Measurements from ENCODE around the gene CD209. TPM values are rescaled to one million over a fixed set of nuclear protein-coding genes. Genes with fewer than 3 reads are reported as not detected.

CD209 gene
- total RNA-seq, 1 experiment from 2014 or later = not detected

DNA sequence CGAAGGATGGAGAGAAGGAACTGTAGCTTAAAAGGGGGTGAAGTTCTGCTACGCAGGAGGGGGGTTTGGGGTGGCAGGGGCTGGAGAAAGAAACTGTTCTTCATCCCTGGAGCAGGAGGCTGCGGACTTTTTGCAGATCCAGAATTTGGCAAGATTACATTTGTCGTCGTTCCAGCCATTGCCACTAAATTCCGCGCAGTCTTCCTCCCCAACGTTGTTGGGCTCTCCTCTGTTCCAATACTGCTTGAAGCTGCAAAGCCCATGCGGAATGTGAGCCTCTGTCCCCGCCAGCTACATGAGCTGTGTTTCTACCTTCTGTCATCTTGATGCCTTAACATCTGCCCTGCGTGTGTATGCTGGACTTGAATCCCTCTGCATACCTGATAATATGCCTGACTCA, 4.3 kb downstream of the CD209 start:
- Histone ChIP-seq H4K20me1 (ENCODE audit: low read length) (no peaks in the 10 kb centered on the region), H3K27ac (ENCODE audit: low read length) (no peak overlapping the region), H2AFZ (ENCODE audit: low read length) (no peak overlapping the region), H3K36me3 (ENCODE audit: low read depth, low read length) (no peaks in the 10 kb centered on the region), H3K4me2 (ENCODE audit: low read length) (no peak overlapping the region), H3K4me1 (ENCODE audit: insufficient read depth, low read length) (no peaks in the 10 kb centered on the region), H3K79me2 (ENCODE audit: low read length) (no peaks in the 10 kb centered on the region), H3K27me3 (ENCODE audit: low read length) (peaks cover 44% of the 10 kb centered on the region), H3K9me3 (ENCODE audit: low read length) (no peaks in the 10 kb centered on the region), H3K9ac (ENCODE audit: low read length) (no peak overlapping the region), H3F3A (ENCODE audit: low read length, unreplicated experiment) (no peaks in the 10 kb centered on the region), H3K4me3 (ENCODE audit: low read length) (no peak overlapping the region), H3K9me2 (replicated peaks; ENCODE audit: low read length) (no peaks in the 10 kb centered on the region)
- TF ChIP-seq EZH2phosphoT487 (IDR thresholded peaks at IDR 0.05; ENCODE audit: borderline replicate concordance, low read length) = no peak
- no peak for TF ChIP-seq EZH2 (IDR thresholded peaks at IDR 0.05; ENCODE audit: low read length, unreplicated experiment)
- TF ChIP-seq, protein P1, sequence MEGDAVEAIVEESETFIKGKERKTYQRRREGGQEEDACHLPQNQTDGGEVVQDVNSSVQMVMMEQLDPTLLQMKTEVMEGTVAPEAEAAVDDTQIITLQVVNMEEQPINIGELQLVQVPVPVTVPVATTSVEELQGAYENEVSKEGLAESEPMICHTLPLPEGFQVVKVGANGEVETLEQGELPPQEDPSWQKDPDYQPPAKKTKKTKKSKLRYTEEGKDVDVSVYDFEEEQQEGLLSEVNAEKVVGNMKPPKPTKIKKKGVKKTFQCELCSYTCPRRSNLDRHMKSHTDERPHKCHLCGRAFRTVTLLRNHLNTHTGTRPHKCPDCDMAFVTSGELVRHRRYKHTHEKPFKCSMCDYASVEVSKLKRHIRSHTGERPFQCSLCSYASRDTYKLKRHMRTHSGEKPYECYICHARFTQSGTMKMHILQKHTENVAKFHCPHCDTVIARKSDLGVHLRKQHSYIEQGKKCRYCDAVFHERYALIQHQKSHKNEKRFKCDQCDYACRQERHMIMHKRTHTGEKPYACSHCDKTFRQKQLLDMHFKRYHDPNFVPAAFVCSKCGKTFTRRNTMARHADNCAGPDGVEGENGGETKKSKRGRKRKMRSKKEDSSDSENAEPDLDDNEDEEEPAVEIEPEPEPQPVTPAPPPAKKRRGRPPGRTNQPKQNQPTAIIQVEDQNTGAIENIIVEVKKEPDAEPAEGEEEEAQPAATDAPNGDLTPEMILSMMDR (conservative IDR thresholded peaks at IDR 0.05; ENCODE audit: low read depth, low read length) = no peak
- BruUV-seq (replicated peaks) = no TSS peak
- intact Hi-C loops (cut with micrococcal nuclease) = no loop called here
- ChIA-PET CTCF (no interaction called here), POLR2A (ENCODE audit: unreplicated experiment) (no interaction called here)
- DNase-seq = no peak
- no peak for ATAC-seq

DNA sequence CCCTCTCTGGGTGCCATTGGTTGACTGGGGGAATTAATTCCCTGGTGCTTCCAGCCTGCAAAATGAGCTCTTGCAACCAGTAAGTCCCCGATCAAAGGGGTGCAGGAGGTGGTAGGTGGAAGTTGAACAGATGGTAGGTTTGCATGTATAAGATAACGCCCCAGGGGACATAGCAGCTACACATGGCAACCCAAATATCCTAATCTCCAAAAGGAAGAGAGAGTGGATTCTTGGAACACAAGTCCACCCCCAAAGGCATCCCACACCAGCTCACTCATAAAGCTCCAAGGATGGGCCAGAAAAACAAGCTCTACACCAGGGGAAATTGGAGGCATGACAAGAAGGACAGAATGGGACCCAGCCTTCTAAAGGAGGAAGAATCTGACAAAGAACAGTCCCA, 4.8 kb downstream of the CD209 start:
- DNase-seq = no peak
- Histone ChIP-seq H3K9me3 (ENCODE audit: low read length) (no peaks in the 10 kb centered on the region), H2AFZ (ENCODE audit: low read length) (no peak overlapping the region), H3K27ac (ENCODE audit: low read length) (no peak overlapping the region), H3K9me2 (replicated peaks; ENCODE audit: low read length) (no peaks in the 10 kb centered on the region), H3K4me3 (ENCODE audit: low read length) (no peak overlapping the region), H3K9ac (ENCODE audit: low read length) (no peak overlapping the region), H3K27me3 (ENCODE audit: low read length) (peaks cover 46% of the 10 kb centered on the region), H3F3A (ENCODE audit: low read length, unreplicated experiment) (no peaks in the 10 kb centered on the region), H3K4me2 (ENCODE audit: low read length) (no peak overlapping the region), H4K20me1 (ENCODE audit: low read length) (no peaks in the 10 kb centered on the region), H3K36me3 (ENCODE audit: low read depth, low read length) (no peaks in the 10 kb centered on the region), H3K4me1 (ENCODE audit: insufficient read depth, low read length) (no peaks in the 10 kb centered on the region), H3K79me2 (ENCODE audit: low read length) (no peaks in the 10 kb centered on the region)
- no peak for ATAC-seq
- TF ChIP-seq EZH2 (IDR thresholded peaks at IDR 0.05; ENCODE audit: low read length, unreplicated experiment) (no peak), EZH2phosphoT487 (IDR thresholded peaks at IDR 0.05; ENCODE audit: borderline replicate concordance, low read length) (no peak)
- TF ChIP-seq, protein P1 (conservative IDR thresholded peaks at IDR 0.05; ENCODE audit: low read depth, low read length) = no peak
- ChIA-PET POLR2A (ENCODE audit: unreplicated experiment) (no interaction called here), CTCF (no interaction called here)
- BruUV-seq (replicated peaks) = no TSS peak
- intact Hi-C loops (cut with micrococcal nuclease) = no loop called here

DNA sequence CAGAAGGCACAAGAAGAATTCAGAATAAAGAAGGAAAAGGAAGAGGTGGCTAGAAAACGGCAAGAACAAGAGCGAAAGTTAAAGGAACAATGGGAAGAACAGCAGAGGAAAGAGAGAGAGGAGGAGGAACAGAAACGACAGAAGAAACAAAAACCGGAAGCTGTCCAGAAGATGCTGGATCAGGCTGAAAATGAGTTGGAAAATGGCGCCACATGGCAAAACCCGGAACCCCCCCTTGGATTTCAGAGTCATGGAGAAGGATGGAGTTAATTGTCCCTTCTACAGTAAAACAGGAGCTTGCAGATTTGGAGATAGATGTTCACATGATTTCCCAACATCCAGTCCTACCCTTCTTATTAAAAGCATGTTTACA, 6.7 kb downstream of the CD209 start:
- peaks cover 58% of the 10 kb centered on the region for H3K27me3 ChIP-seq (ENCODE audit: low read length)
- intact Hi-C loops (cut with micrococcal nuclease) = no loop called here
- ATAC-seq = no peak
- CTCF ChIA-PET = no interaction called here
- H3K9ac ChIP-seq (ENCODE audit: low read length) = no peak overlapping the region
- H3K4me1 ChIP-seq (ENCODE audit: insufficient read depth, low read length) = no peaks in the 10 kb centered on the region
- H3K27ac ChIP-seq (ENCODE audit: low read length) = no peak overlapping the region
- no peaks in the 10 kb centered on the region for H4K20me1 ChIP-seq (ENCODE audit: low read length)
- POLR2A ChIA-PET (ENCODE audit: unreplicated experiment) = no interaction called here
- H3K79me2 ChIP-seq (ENCODE audit: low read length) = no peaks in the 10 kb centered on the region
- H3K36me3 ChIP-seq (ENCODE audit: low read depth, low read length) = no peaks in the 10 kb centered on the region
- no peaks in the 10 kb centered on the region for H3K9me2 ChIP-seq (replicated peaks; ENCODE audit: low read length)
- BruUV-seq (replicated peaks) = no TSS peak
- H3F3A ChIP-seq (ENCODE audit: low read length, unreplicated experiment) = no peaks in the 10 kb centered on the region
- no peaks in the 10 kb centered on the region for H3K9me3 ChIP-seq (ENCODE audit: low read length)
- no peak for DNase-seq
- TF ChIP-seq, protein P1 (conservative IDR thresholded peaks at IDR 0.05; ENCODE audit: low read depth, low read length) = no peak
- TF ChIP-seq EZH2 (IDR thresholded peaks at IDR 0.05; ENCODE audit: low read length, unreplicated experiment) = no peak
- TF ChIP-seq EZH2phosphoT487 (IDR thresholded peaks at IDR 0.05; ENCODE audit: borderline replicate concordance, low read length) = no peak
- no peak overlapping the region for H3K4me2 ChIP-seq (ENCODE audit: low read length)
- peak overlapping the region; percentile 1; the same call in 1 of the 2 replicates for H2AFZ ChIP-seq (ENCODE audit: low read length)
- no peak overlapping the region for H3K4me3 ChIP-seq (ENCODE audit: low read length)
